HCT116 (cell line): ENCODE results near the gene EMP1. TPM values are rescaled to one million over a fixed set of nuclear protein-coding genes. Genes with fewer than 3 reads are reported as not detected.

Experiments
- ATAC-seq: fragments of 200-7000 bp; cut with Tn5 transposase; 2 replicates; pipeline ENCODE4 v1.9.1; 2020; ENCODE audit warnings: mild to moderate bottlenecking, moderate library complexity
- BruUV-seq: library from RNA; stranded (reverse); fragments of 400-500 nt; replicated peaks from 2 replicates; lab custom pipeline; 2021; lab: Mats Ljungman, UMichigan
- CTCF ChIA-PET: fragments of 300-600 bp; sonication (Branson Sonifier 250); formaldehyde crosslinking; loops from one replicate; lab custom pipeline; 2021; ENCODE audit warnings: antibody characterized with exemption; lab: Charles Lee
- POLR2A ChIA-PET: fragments of 300-600, 350-600 bp; sonication (Branson Sonifier 250); formaldehyde crosslinking; loops from one replicate; lab custom pipeline; 2021; ENCODE audit warnings: antibody characterized with exemption; lab: Charles Lee
- RAD21 ChIA-PET, 2 experiments: fragments of 300-600 bp; sonication (Branson Sonifier 250); formaldehyde crosslinking; loops; one replicate each; lab custom pipeline; 2023; ENCODE audit warnings: low total read pairs in 2 of 2; ENCODE audit not compliant: uncharacterized antibody in 2 of 2, unreplicated experiment in 2 of 2, low non-redundant PET in 1 of 2; lab: Charles Lee
- DNase-seq: peaks from one replicate; pipeline ENCODE4 v3.0.0-alpha.2; 2010; ENCODE audit warnings: low read depth, low spot score
- H2AFZ ChIP-seq: fragments of 200-600 bp; shearing (Covaris generic), sonication (generic); 2 replicates; pipeline ENCODE4 v1.6.1; 2017; ENCODE audit warnings: low read depth, mixed run types, mixed read lengths, antibody characterized with exemption, low read length; ENCODE audit not compliant: poor library complexity, severe bottlenecking
- H3K27ac ChIP-seq: 2 replicates; pipeline ENCODE4 v1.5.1; 2012; ENCODE audit warnings: low read depth, low read length
- H3K27me3 ChIP-seq: fragments of 200-600 bp; sonication (generic); 2 replicates; pipeline ENCODE4 v1.6.1; 2016; ENCODE audit warnings: mixed run types, low read length, mixed read lengths; ENCODE audit not compliant: insufficient read depth
- H3K36me3 ChIP-seq, 2 experiments: fragments of 200-500 bp in 1 of 2; fragments of 200-600 bp in 1 of 2; sonication (Bioruptor generic) in 1 of 2; sonication (generic) in 1 of 2; 2 replicates each; pipeline versions ENCODE4 v1.5.1 to v1.6.1; 2014 to 2016; ENCODE audit warnings: low read length in 2 of 2, inconsistent platforms in 1 of 2, mixed read lengths in 1 of 2, mixed run types in 1 of 2; ENCODE audit not compliant: insufficient read depth in 2 of 2, control insufficient read depth in 1 of 2
- H3K4me1 ChIP-seq, 2 experiments: fragments of 200-600 bp in 1 of 2; sonication (generic) in 1 of 2; 2 replicates each; pipeline versions ENCODE4 v1.5.1 to v1.6.1; 2012 to 2017; ENCODE audit warnings: low read length in 2 of 2, inconsistent platforms in 1 of 2, mild to moderate bottlenecking in 1 of 2, mixed read lengths in 1 of 2, mixed run types in 1 of 2, moderate library complexity in 1 of 2; ENCODE audit not compliant: insufficient read depth in 2 of 2, control insufficient read depth in 1 of 2
- H3K4me2 ChIP-seq: fragments of 200-600 bp; sonication (generic); 2 replicates; pipeline ENCODE4 v1.6.1; 2017; ENCODE audit warnings: mixed run types, low read length, mixed read lengths
- H3K4me3 ChIP-seq, 2 experiments: fragments of 200-600 bp in 1 of 2; sonication (generic) in 1 of 2; replicated peaks in 1 of 2; 2 replicates each; pipeline ENCODE4 v1.5.1; 2011 to 2016; ENCODE audit warnings: low read length in 2 of 2, control low read depth in 1 of 2, low read depth in 1 of 2, mild to moderate bottlenecking in 1 of 2, mixed read lengths in 1 of 2, mixed run types in 1 of 2
- H3K79me2 ChIP-seq: fragments of 200-600 bp; sonication (generic); 2 replicates; pipeline ENCODE4 v1.6.1; 2017; ENCODE audit warnings: mild to moderate bottlenecking, mixed run types, low read length, moderate library complexity, mixed read lengths; ENCODE audit not compliant: insufficient read depth
- H3K9ac ChIP-seq: fragments of 200-600 bp; sonication (generic); 2 replicates; pipeline ENCODE4 v1.6.1; 2016; ENCODE audit warnings: low read length, mixed read lengths
- H3K9me2 ChIP-seq: fragments of 200-600 bp; sonication (generic), shearing (Covaris generic); 2 replicates; pipeline ENCODE4 v1.6.1; 2017; ENCODE audit warnings: mixed run types, mild to moderate bottlenecking, moderate library complexity; ENCODE audit not compliant: insufficient read depth
- H3K9me3 ChIP-seq, 2 experiments: fragments of 200-500 bp in 1 of 2; fragments of 200-600 bp in 1 of 2; sonication (Bioruptor generic) in 1 of 2; sonication (generic) in 1 of 2; 2 replicates each; pipeline ENCODE4 v1.6.1; 2014 to 2017; ENCODE audit warnings: low read length in 2 of 2, mixed read lengths in 2 of 2, inconsistent platforms in 1 of 2, low read depth in 1 of 2, mild to moderate bottlenecking in 1 of 2, mixed run types in 1 of 2, moderate library complexity in 1 of 2; ENCODE audit not compliant: control insufficient read depth in 1 of 2, insufficient read depth in 1 of 2
- H4K20me1 ChIP-seq: fragments of 200-600 bp; sonication (generic), shearing (Covaris generic); 2 replicates; pipeline ENCODE4 v1.6.1; 2017; ENCODE audit warnings: mixed run types, mild to moderate bottlenecking, moderate library complexity; ENCODE audit not compliant: insufficient read depth
- CBX3 ChIP-seq: IDR thresholded peaks from 2 replicates; pipeline ENCODE4 v1.6.1; 2012; ENCODE audit warnings: low read depth
- CEBPB ChIP-seq: IDR thresholded peaks from 2 replicates; pipeline ENCODE4 v1.6.1; 2012; ENCODE audit warnings: low read depth
- EGR1 ChIP-seq: IDR thresholded peaks from 2 replicates; pipeline ENCODE4 v1.6.1; 2012; ENCODE audit warnings: low read depth
- EZH2 ChIP-seq: fragments of 200-600 bp; sonication (generic); IDR thresholded peaks from 2 replicates; pipeline ENCODE4 v1.6.1; 2017; ENCODE audit warnings: antibody characterized with exemption, mixed run types
- EZH2phosphoT487 ChIP-seq: fragments of 200-600 bp; IDR thresholded peaks from 2 replicates; pipeline ENCODE4 v1.6.1; 2018; ENCODE audit warnings: antibody characterized with exemption, borderline replicate concordance
- FOSL1 ChIP-seq: IDR thresholded peaks from 2 replicates; pipeline ENCODE4 v1.6.1; 2012; ENCODE audit warnings: low read depth
- JUND ChIP-seq: IDR thresholded peaks from 2 replicates; pipeline ENCODE4 v1.6.1; 2012
- POLR2A ChIP-seq: IDR thresholded peaks from 2 replicates; pipeline ENCODE4 v1.7.0; 2011; ENCODE audit warnings: borderline replicate concordance; ENCODE audit not compliant: insufficient read depth, insufficient read length; ENCODE audit errors: extremely low read depth
- POLR2AphosphoS5 ChIP-seq: IDR thresholded peaks from 2 replicates; pipeline ENCODE4 v1.6.1; 2011; ENCODE audit warnings: mild to moderate bottlenecking, low read depth, low read length, moderate library complexity
- SRF ChIP-seq: IDR thresholded peaks from 2 replicates; pipeline ENCODE4 v1.6.1; 2012; ENCODE audit warnings: low read depth
- TCF7L2 ChIP-seq: IDR thresholded peaks from 2 replicates; pipeline ENCODE4 v1.7.0; 2011; ENCODE audit warnings: borderline replicate concordance, inconsistent platforms; ENCODE audit not compliant: insufficient read depth, insufficient read length; ENCODE audit errors: extremely low read depth
- intact Hi-C: fragments of 100-400 bp; cut with micrococcal nuclease; formaldehyde crosslinking; loops from 2 replicates; pipeline ENCODE4 v1.10.0; 2022
- total RNA-seq: library from RNA; stranded (reverse); gene quantifications from one replicate; pipeline ENCODE4 v1.2.1, GENCODE V29; 2021; ENCODE audit not compliant: unreplicated experiment
- TF ChIP-seq, protein P1 (sequence below): IDR thresholded peaks from 2 replicates; pipeline ENCODE4 v1.6.1; 2012; ENCODE audit warnings: low read depth
- TF ChIP-seq, protein P2 (sequence below): IDR thresholded peaks from 2 replicates; pipeline ENCODE4 v1.6.1; 2011; ENCODE audit warnings: mild to moderate bottlenecking, low read length, moderate library complexity; ENCODE audit not compliant: insufficient replicate concordance; ENCODE audit errors: extremely low read depth
- TF ChIP-seq, protein P3 (sequence below): IDR thresholded peaks from 2 replicates; pipeline ENCODE4 v1.6.1; 2012

EMP1 gene
- total RNA-seq, 1 experiment from 2014 or later: 110 TPM

DNA sequence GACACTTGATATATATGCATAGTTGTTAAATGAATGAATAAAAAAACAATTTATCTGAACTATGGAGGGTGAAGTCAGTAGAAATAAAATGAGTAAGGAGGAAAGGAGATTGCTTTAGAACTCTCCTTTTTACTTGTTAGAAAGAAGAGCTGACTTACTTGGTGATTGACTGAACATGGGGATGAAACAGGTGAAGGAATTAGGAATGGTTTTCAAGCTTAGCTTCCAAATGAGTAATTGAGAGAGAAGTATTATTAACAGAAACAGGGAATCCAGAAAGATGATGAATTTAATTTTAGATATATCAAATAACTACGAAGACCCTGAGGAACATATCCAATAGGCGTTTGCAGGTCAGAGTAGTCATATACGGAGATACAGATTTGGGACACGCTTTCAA, 33.6 kb upstream of the EMP1 start:
- CTCF ChIA-PET: no interaction called here
- DNase-seq (no peak), ATAC-seq (no peak)
- Histone ChIP-seq H3K27me3 (no peaks in the 10 kb centered on the region), H3K9me2 (no peaks in the 10 kb centered on the region), H2AFZ (no peak overlapping the region), H4K20me1 (no peaks in the 10 kb centered on the region), H3K79me2 (no peaks in the 10 kb centered on the region), H3K27ac (no peak overlapping the region), H3K36me3 (no peaks in the 10 kb centered on the region), H3K4me2 (no peak overlapping the region), H3K9ac (no peak overlapping the region), H3K9me3 (no peaks in the 10 kb centered on the region), H3K4me3 (no peak overlapping the region), H3K4me1 (peaks cover 23 to 49% of the 10 kb centered on the region in 2 experiments)
- TF ChIP-seq SRF: no peak
- TF ChIP-seq, protein P1, sequence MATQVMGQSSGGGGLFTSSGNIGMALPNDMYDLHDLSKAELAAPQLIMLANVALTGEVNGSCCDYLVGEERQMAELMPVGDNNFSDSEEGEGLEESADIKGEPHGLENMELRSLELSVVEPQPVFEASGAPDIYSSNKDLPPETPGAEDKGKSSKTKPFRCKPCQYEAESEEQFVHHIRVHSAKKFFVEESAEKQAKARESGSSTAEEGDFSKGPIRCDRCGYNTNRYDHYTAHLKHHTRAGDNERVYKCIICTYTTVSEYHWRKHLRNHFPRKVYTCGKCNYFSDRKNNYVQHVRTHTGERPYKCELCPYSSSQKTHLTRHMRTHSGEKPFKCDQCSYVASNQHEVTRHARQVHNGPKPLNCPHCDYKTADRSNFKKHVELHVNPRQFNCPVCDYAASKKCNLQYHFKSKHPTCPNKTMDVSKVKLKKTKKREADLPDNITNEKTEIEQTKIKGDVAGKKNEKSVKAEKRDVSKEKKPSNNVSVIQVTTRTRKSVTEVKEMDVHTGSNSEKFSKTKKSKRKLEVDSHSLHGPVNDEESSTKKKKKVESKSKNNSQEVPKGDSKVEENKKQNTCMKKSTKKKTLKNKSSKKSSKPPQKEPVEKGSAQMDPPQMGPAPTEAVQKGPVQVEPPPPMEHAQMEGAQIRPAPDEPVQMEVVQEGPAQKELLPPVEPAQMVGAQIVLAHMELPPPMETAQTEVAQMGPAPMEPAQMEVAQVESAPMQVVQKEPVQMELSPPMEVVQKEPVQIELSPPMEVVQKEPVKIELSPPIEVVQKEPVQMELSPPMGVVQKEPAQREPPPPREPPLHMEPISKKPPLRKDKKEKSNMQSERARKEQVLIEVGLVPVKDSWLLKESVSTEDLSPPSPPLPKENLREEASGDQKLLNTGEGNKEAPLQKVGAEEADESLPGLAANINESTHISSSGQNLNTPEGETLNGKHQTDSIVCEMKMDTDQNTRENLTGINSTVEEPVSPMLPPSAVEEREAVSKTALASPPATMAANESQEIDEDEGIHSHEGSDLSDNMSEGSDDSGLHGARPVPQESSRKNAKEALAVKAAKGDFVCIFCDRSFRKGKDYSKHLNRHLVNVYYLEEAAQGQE: no peak
- TF ChIP-seq POLR2AphosphoS5: no peak
- no peak for TF ChIP-seq POLR2A
- TF ChIP-seq FOSL1: no peak
- TF ChIP-seq, protein P2, sequence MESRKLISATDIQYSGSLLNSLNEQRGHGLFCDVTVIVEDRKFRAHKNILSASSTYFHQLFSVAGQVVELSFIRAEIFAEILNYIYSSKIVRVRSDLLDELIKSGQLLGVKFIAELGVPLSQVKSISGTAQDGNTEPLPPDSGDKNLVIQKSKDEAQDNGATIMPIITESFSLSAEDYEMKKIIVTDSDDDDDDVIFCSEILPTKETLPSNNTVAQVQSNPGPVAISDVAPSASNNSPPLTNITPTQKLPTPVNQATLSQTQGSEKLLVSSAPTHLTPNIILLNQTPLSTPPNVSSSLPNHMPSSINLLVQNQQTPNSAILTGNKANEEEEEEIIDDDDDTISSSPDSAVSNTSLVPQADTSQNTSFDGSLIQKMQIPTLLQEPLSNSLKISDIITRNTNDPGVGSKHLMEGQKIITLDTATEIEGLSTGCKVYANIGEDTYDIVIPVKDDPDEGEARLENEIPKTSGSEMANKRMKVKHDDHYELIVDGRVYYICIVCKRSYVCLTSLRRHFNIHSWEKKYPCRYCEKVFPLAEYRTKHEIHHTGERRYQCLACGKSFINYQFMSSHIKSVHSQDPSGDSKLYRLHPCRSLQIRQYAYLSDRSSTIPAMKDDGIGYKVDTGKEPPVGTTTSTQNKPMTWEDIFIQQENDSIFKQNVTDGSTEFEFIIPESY: no peak
- no peak for TF ChIP-seq EGR1
- TF ChIP-seq, protein P3, sequence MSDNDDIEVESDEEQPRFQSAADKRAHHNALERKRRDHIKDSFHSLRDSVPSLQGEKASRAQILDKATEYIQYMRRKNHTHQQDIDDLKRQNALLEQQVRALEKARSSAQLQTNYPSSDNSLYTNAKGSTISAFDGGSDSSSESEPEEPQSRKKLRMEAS: no peak
- TF ChIP-seq EZH2phosphoT487: no peak
- no peak for TF ChIP-seq EZH2
- TF ChIP-seq CBX3: no peak
- TF ChIP-seq JUND: no peak
- TF ChIP-seq CEBPB: no peak
- no peak for TF ChIP-seq TCF7L2
- BruUV-seq: no TSS peak
- RAD21 ChIA-PET: interaction anchor here in 1 of 2 experiments (0.5 kb wide), 1 partner anchor 64 kb away, joined by 3 read pairs; no protein-coding TSS in a partner anchor
- intact Hi-C loops: no loop called here
- POLR2A ChIA-PET: no interaction called here
